GM21825 (cell line): ENCODE results near the gene MICAL2.

ENCODE experiments used
- ATAC-seq: cut with Tn5 transposase; IDR thresholded peaks from one replicate; pipeline ENCODE4 v1.9.1; 2021; ENCODE audit warnings: mild to moderate bottlenecking, moderate library complexity; ENCODE audit not compliant: unreplicated experiment

Gene MICAL2

GRCh38 chr11:12301379-12301778 is 191.0 kb downstream of the MICAL2 start:
- no peak for ATAC-seq

GRCh38 chr11:12303421-12304149 is 193.2 kb downstream of the MICAL2 start:
- ATAC-seq: no peak

- no peak for ATAC-seq
Measured at GRCh38 chr11:12306830-12307229, 196.4 kb downstream of the MICAL2 start.

GRCh38 chr11:12312132-12312531 is 201.7 kb downstream of the MICAL2 start:
- no peak for ATAC-seq
